ENCODE results near the gene GADD45A.

DNA sequence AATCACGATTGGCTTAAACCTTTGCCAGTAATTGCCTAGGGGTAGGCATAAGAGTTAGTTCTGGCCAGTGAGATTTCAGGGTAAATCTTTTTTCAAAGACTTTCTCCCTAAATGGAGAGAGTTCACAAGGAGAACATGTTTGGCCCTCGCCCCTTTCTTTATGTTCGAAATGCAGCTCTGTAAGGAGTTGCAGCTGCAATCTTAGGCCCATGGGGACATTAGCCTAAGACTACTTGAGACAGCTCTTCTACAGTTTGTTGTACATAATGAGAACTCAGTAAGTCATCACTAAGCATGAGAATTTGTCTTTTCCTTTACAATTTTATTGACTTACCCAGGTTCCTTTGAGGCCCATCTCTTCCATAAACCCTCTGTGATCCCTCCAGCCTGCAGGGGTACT lies 40.4 kb upstream of the GADD45A start:
- no peak for TF ChIP-seq POLR2A (IDR thresholded peaks at IDR 0.05; ENCODE audit: low read depth, low read length)
- no peak for TF ChIP-seq POLR2AphosphoS5 (IDR thresholded peaks at IDR 0.05; ENCODE audit: low read depth, low read length)

Measured in GM12891 (cell line).